GM12875 (cell line): ENCODE results near the gene NAB2.
"Not testable (repeated sequence)": the region's sequence is repeated elsewhere in the genome, so short reads cannot be mapped to it uniquely, and the experiment has no call there.

Source experiments
- H3K4me3 ChIP-seq: one replicate; pipeline ENCODE4 v1.5.1; 2011; ENCODE audit warnings: low read depth, low read length, control low read depth
- TF ChIP-seq, protein P1 (sequence below): IDR thresholded peaks from 2 replicates; pipeline ENCODE4 v1.5.1; 2011; ENCODE audit warnings: low read depth, mild to moderate bottlenecking, control low read depth, inconsistent platforms, low read length, moderate library complexity, borderline replicate concordance; ENCODE audit not compliant: insufficient read depth

Gene NAB2

DNA sequence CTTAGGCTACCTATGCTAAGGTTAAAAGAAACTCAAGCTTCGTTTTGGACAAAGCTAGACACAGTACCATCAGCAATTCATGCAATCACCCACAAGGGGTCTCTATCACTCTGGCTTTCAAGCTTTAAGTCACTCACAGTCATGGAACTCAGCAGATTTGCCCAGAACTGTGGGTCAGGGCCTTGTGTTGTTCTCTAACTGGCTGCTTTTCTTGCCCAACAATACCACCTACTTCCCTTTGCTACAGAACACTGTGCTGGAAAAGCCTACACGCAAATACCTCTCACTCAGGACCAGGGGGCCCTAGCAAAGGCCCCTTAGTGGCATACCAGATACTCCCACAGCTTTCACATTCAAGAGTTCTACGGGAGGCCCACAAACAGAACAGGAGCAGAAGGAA, 19.4 kb upstream of the NAB2 start:
- TF ChIP-seq, protein P1, sequence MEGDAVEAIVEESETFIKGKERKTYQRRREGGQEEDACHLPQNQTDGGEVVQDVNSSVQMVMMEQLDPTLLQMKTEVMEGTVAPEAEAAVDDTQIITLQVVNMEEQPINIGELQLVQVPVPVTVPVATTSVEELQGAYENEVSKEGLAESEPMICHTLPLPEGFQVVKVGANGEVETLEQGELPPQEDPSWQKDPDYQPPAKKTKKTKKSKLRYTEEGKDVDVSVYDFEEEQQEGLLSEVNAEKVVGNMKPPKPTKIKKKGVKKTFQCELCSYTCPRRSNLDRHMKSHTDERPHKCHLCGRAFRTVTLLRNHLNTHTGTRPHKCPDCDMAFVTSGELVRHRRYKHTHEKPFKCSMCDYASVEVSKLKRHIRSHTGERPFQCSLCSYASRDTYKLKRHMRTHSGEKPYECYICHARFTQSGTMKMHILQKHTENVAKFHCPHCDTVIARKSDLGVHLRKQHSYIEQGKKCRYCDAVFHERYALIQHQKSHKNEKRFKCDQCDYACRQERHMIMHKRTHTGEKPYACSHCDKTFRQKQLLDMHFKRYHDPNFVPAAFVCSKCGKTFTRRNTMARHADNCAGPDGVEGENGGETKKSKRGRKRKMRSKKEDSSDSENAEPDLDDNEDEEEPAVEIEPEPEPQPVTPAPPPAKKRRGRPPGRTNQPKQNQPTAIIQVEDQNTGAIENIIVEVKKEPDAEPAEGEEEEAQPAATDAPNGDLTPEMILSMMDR = peak; percentile 74
- no peak overlapping the region for H3K4me3 ChIP-seq

DNA sequence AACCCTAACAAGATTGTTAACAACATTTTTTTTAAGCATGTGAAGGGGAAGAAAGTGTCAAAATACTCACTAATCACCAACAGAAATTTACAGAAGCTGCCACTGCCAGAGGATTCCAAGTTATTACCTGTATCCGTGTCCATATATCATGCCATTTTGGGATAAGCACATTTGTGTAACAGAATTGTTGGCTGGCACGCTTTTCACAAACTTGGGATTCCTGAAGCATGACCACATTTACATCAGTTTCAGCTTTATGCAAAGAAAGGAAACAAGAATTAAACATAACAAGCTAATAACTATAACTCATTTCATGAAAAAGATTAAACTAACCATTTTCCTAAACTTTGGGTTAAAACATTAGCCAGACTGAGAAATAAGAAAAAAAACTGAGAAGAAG, 16.3 kb upstream of the NAB2 start:
- no peak overlapping the region for H3K4me3 ChIP-seq
- TF ChIP-seq, protein P1 = no peak

DNA sequence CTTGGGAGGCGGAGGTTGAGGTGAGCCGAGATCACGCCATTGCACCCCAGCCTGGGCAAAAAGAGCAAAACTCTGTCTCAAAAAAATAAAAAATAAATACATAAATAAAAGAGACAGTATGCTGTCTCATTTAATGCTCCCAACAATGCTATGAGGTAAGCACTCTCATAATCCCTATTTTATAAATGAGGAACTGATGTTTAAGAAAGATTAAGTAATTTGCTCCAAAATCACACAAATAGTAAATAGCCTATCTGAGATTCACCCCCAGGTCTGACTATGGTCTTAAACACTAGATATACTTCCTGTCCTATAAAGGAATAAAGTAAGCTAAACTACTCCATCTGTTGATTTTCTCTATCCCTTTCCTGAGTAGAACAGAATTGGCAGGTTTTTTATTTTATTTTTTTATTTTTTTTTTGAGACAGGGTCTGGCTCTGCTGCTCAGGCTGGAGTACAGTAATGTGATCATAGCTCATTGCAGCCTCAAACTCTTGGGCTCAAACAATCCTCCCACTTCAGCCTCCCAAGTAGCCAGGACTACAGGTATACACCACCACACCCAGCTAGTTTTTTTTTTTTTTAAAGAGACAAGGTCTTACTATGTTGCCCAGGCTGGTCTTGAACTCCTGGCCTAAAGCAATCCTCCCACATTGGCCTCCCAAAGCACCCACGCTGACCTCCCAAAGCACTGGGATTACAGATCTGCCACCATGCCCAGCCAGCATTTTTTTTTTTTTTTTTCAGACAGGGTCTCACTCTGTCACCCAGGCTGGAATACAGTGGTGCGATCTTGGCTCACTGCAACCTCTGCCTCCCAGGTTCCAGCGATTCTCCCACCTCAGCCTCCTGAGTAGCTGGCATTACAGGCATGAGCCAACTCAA, 15.1 kb upstream of the NAB2 start:
- H3K4me3 ChIP-seq = not testable (repeated sequence)

DNA sequence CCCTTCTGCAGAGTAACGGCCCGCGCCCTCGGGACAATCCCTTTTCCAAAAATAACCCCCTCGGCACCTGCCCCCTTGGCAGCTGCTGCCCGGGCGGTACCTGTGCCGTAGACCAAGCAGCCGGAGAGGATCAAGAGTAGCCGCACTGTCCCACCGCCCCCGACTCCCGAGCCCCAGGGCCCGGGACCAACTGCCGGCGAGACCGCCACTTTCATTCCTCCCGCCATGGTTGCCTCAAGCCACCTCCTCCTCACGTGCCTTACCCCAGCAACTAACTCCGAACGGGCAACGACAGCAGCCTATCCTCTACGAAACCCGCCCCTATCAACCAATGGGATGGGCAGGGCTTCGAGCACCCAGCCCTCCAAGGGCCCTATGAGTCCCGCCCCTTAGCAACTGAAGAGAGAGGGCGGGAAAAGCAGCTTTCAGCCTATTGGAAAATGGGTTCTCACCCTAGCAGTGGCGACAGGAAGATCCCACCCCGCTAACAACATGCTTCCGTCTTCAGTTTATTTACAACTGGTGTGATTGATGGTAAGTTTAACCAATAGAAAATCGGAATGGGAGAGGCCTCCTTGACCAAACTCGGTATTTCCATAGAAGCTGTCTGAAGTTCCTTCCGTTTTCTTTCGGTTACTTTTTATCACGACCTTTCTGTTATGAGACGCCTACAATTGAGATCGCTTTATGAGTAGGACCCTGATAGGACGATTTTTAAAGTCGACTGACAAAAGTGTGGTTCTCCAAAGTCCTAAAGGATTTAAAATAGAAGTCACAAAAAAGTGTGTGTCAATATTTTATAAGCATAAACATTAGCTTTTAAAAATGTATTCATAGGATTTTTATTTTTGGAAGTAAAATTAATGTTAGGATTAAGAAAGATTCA, 10.2 kb upstream of the NAB2 start, which contains the start of gene NEMP1:
Gene NEMP1, minus strand, starts transcription at position 273 of the 886 bp plus-strand sequence. Its CDS starts 46 bp downstream, at position 227.
- TF ChIP-seq, protein P1 = no peak
- H3K4me3 ChIP-seq = peak within 1 kb of the TSS; percentile 78

DNA sequence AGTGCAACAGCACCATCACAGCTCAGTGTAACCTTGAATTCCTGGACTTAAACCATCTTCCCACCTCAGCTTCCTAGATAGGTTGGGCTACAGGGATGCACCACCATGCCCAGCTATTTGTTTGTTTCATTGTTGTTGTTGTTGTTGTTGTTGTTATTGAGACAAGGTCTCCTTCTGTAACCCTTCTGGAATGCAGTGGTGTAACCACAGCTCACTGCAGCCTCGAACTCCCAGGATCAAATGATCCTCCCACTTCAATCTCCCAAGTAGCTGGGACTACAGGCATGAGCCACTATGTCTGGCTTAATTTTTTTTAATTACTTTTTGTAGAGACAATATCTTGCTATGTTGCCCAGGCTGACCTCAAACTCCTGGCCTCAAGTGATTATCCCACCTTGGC, 9.1 kb upstream of the NAB2 start:
- TF ChIP-seq, protein P1 = no peak
- H3K4me3 ChIP-seq = no peak overlapping the region

- TF ChIP-seq, protein P1 = no peak
These were observed 8.1 kb upstream of the NAB2 start for GRCh38 chr12:57080855-57081254.

GRCh38 chr12:57085999-57086492, 2.9 kb upstream of the NAB2 start:
- TF ChIP-seq, protein P1 = no peak
- H3K4me3 ChIP-seq = peak overlapping the region; percentile 91

More at GRCh38 chr12:57080855-57081254, 8.1 kb upstream of the NAB2 start:
- H3K4me3 ChIP-seq = no peak overlapping the region
